Lung (tissue), 12 donors: ENCODE results near the gene ECHDC1. TPM values are rescaled to one million over a fixed set of nuclear protein-coding genes. Genes with fewer than 3 reads are reported as not detected.

Source experiments
- ATAC-seq: fragments of 200-7000 bp; cut with Tn5 transposase; one replicate; pipeline ENCODE4 v1.9.1; 2020; ENCODE audit warnings: moderate number of reproducible peaks; ENCODE audit not compliant: insufficient read depth, low FRiP score
- DNase-seq, 3 donors: peaks; one replicate each; pipeline ENCODE4 v3.0.0-alpha.2; 2013 to 2017
- H3K27ac ChIP-seq, 2 donors: one replicate each; pipeline ENCODE4 v1.5.1; 2013; ENCODE audit warnings: mild to moderate bottlenecking in 2 of 2, moderate library complexity in 2 of 2, control low read depth in 1 of 2, inconsistent platforms in 1 of 2, low read depth in 1 of 2, low read length in 1 of 2
- H3K27me3 ChIP-seq, 3 donors: one replicate each; pipeline ENCODE4 v1.5.1; 2013; ENCODE audit warnings: low read length in 2 of 3; ENCODE audit not compliant: control insufficient read depth in 3 of 3, insufficient read depth in 3 of 3
- H3K36me3 ChIP-seq, 4 donors: one replicate each; pipeline ENCODE4 v1.5.1; 2013; ENCODE audit warnings: low read length in 4 of 4, mild to moderate bottlenecking in 1 of 4, moderate library complexity in 1 of 4; ENCODE audit not compliant: control insufficient read depth in 4 of 4, insufficient read depth in 4 of 4
- H3K4me1 ChIP-seq, 5 donors: one replicate each; pipeline ENCODE4 v1.5.1; 2013; ENCODE audit warnings: low read length in 5 of 5, mild to moderate bottlenecking in 2 of 5, moderate library complexity in 1 of 5; ENCODE audit not compliant: control insufficient read depth in 5 of 5, insufficient read depth in 5 of 5
- H3K4me3 ChIP-seq: one replicate; pipeline ENCODE4 v1.5.1; 2013; ENCODE audit warnings: mild to moderate bottlenecking, control low read depth, moderate library complexity
- H3K9ac ChIP-seq, 2 donors: one replicate each; pipeline ENCODE4 v1.5.1; 2013; ENCODE audit warnings: low read length in 2 of 2, control low read depth in 1 of 2; ENCODE audit not compliant: insufficient read depth in 1 of 2
- H3K9me3 ChIP-seq, 4 donors: one replicate each; pipeline ENCODE4 v1.5.1; 2013; ENCODE audit warnings: low read length in 3 of 4, mild to moderate bottlenecking in 1 of 4, moderate library complexity in 1 of 4; ENCODE audit not compliant: control insufficient read depth in 4 of 4, insufficient read depth in 3 of 4
- WGBS, 2 donors: extraction: QIAGEN DNeasy Blood & Tissue Kit; methylation state at CpG; one replicate each; pipeline ENCODE4 v1.1.7; 2013; 5-methylcytosine and 5-hydroxymethylcytosine counted together
- polyA plus RNA-seq, 2 donors: library from polyadenylated mRNA; stranded (reverse); fragments of 200-250 nt; gene quantifications; one replicate each; pipeline ENCODE4 v1.2.1, GENCODE V29; 2013
- total RNA-seq, 2 donors: library from RNA; depleted of rRNA in 1 of 2; stranded (reverse); fragments of >200 nt in 1 of 2; gene quantifications; one replicate each; pipeline ENCODE4 v1.2.1, GENCODE V29; 2014 to 2021
- TF ChIP-seq, protein P1 (sequence below): IDR thresholded peaks from 2 replicates; pipeline ENCODE4 v1.5.1; 2012; ENCODE audit warnings: mild to moderate bottlenecking; ENCODE audit errors: control extremely low read depth, extremely low read depth
- donor health status: control.
- donor health status: control.
- donor health status: Bipolar disorder and iron deficiency.
- donor health status: healthy.
- donor health status: DM: yes; HTN: yes; CAD: no.

ECHDC1 gene
- total and polyA plus RNA-seq, 4 donors: 56.5 to 119 (median 81.4) TPM

GRCh38 chr6:127291495-127291894 is 51.9 kb downstream of the ECHDC1 start:
- Histone ChIP-seq H3K36me3 (peaks cover 11 to 49% (median 15%) of the 10 kb centered on the region in 4 donors), H3K9ac (no peak overlapping the region), H3K4me3 (no peak overlapping the region), H3K27ac (no peak overlapping the region), H3K4me1 (peaks cover 0 to 10% (median 0%) of the 10 kb centered on the region in 5 donors), H3K27me3 (no peaks in the 10 kb centered on the region), H3K9me3 (no peaks in the 10 kb centered on the region)
- ATAC-seq (no peak), DNase-seq (no peak)
- 41 to 67% methylated on average over 5 of the region's 5 CpGs for WGBS, 2 donors
- TF ChIP-seq, protein P1, sequence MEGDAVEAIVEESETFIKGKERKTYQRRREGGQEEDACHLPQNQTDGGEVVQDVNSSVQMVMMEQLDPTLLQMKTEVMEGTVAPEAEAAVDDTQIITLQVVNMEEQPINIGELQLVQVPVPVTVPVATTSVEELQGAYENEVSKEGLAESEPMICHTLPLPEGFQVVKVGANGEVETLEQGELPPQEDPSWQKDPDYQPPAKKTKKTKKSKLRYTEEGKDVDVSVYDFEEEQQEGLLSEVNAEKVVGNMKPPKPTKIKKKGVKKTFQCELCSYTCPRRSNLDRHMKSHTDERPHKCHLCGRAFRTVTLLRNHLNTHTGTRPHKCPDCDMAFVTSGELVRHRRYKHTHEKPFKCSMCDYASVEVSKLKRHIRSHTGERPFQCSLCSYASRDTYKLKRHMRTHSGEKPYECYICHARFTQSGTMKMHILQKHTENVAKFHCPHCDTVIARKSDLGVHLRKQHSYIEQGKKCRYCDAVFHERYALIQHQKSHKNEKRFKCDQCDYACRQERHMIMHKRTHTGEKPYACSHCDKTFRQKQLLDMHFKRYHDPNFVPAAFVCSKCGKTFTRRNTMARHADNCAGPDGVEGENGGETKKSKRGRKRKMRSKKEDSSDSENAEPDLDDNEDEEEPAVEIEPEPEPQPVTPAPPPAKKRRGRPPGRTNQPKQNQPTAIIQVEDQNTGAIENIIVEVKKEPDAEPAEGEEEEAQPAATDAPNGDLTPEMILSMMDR: no peak

DNA sequence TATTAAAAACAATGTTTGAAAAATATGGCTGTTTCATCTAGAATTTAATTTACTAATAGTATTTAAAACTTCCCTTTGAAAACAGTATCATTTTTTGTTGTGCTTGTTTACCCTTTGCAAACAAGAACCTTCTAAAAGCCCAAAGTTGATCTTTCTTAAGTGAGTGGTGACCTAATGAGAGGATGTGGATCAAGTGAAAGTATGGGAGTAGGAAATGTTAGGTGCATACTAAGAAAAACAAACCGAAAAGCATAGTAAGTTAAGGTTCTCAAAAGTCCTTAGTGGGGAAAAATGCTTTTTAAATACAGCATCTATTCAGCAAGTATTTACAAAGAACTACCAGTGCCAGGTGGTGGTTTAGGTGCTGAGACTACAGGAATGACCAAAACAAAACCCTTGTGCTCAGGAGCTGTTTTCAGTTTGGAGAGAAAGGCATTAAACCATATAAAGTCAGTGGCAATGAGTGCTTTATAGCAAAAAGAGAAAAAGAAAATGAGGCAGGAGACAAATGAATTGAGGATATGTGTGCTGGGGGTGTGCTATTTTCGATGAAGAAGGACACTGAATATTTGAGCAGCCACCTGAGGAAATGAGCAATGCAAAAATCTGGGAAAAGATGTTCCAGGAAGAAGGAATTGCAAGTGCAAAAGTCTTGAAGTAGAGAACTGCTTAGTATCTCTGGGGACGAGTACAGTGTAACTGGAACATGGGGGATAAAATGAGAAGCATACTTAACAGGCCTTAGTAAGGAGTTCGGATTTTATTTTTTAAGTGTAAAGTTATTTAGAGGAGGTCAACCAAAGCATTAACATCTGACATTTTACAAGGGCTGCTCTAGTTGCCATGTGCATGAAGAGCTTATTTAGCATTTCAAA is 52.8 kb downstream of the ECHDC1 start:
- Histone ChIP-seq H3K4me3 (no peak overlapping the region), H3K9ac (no peak overlapping the region), H3K4me1 (peaks cover 0 to 10% (median 0%) of the 10 kb centered on the region in 5 donors), H3K27me3 (no peaks in the 10 kb centered on the region), H3K27ac (no peak overlapping the region), H3K9me3 (no peaks in the 10 kb centered on the region), H3K36me3 (peaks cover 11 to 55% (median 16%) of the 10 kb centered on the region in 4 donors)
- TF ChIP-seq, protein P1: no peak
- ATAC-seq (no peak), DNase-seq (no peak)
- 61 to 79% methylated on average over 4 of the region's 4 CpGs for WGBS, 2 donors

DNA sequence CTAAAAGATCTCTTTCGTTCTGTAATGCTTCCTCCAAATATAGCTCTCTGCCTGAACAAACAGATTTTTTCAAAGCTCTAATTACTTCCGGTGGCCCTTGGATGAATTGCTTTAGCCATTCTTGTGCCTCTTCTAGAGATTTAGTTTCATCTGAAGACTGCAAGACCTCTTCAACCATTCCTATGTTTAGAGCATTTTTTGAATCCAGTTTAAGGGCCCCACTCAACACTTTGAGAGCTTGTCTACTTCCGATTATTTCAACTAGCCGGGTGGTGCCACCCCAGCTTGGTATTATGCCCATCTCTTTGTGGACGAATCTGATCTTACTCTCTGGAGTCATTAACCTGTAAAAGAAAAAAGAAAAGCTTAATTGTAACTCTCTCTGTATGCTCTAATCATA is 53.5 kb downstream of the ECHDC1 start:
- H3K27ac ChIP-seq: no peak overlapping the region
- peaks cover 10 to 56% (median 16%) of the 10 kb centered on the region in 4 donors for H3K36me3 ChIP-seq

More for the DNA sequence above, 53.5 kb downstream of the ECHDC1 start:
- no peak overlapping the region for H3K4me3 ChIP-seq
- TF ChIP-seq, protein P1: no peak
- WGBS, 2 donors: 61 to 80% methylated on average over 5 of the region's 5 CpGs
- DNase-seq (peak in 1 of 3 donors; percentile 30), ATAC-seq (peak; percentile 44)
- H3K9ac ChIP-seq: no peak overlapping the region
- no peaks in the 10 kb centered on the region for H3K27me3 ChIP-seq
- H3K4me1 ChIP-seq: peaks cover 0 to 10% (median 0%) of the 10 kb centered on the region in 5 donors
- no peaks in the 10 kb centered on the region for H3K9me3 ChIP-seq
